Measurements from ENCODE around the gene PIERCE2.
"Not testable (repeated sequence)": the region's sequence is repeated elsewhere in the genome, so short reads cannot be mapped to it uniquely, and the experiment has no call there.

Gene PIERCE2

DNA sequence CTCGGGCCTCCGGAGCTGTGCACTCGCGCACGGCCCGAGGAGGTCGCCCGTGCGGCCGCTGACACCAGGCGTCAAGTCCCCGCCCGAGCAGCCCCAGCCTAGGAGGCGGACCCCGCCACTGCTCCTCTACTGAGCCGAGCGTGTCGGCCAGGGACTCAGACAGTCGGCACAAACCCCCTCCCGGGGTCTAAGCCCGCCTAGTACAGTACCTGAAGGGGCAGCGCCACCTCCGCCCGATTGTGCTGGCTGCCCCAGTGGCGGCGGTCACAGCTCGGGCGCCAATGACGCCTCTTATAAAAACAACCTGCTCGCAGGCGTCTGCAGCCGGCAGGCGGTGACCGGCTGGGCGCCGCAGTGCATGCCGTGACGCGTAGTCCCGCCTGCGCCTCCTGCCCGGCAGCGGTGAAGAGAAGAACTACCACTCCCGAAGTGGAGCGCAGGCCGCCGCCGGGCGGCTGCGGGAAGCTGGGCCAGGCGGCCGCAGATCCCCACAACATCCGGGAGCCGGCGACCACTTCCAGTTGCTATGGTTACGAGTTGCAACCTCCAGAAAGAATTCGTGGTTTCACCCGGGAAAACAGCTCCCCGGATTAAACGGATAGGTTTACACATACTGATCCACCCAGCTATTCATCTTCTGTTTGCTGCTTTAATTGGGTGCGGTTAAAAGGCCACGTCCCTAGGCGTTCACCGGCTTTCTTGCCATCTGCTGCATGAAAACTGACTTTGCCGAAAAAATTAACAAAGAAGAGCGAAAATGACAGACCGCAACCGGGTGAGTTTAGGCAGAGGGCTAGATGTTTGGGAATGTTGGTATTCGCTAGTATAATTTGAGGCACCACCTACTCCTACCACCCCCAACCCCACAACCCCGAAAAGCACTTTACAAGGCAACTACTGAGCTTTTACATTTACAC is at the start of gene PIERCE2, which contains the start of gene CCPG1:
PIERCE2 (plus strand) TSS at position 484 of the 917 bp plus-strand sequence; CDS start at position 758, 274 bp downstream.
CCPG1 (minus strand) TSS at position 348 of the 917 bp plus-strand sequence. CDS start 18,935 bp downstream, outside the sequence.
- peak; percentile 53 for DNase-seq

DNA sequence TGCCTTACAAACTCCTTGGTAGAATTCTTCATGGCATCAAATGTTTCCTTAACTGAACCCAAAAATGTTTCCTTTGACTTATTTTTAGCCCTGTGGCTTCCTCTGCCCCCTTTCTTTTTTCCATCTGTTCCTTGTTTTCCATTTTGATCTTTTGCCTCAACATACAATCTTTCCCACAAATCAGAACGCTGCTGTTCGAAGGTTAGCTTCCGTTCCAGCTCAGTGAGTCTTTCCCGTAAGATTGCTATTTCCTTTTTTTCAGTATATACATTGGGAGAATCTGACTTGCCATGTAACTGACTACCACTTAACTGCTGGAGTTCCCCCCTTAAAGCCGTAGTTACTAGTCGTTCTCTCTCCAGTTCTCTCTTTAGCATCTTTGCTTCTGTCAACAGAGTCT is 48.0 kb upstream of the PIERCE2 start:
- no peak for DNase-seq

DNA sequence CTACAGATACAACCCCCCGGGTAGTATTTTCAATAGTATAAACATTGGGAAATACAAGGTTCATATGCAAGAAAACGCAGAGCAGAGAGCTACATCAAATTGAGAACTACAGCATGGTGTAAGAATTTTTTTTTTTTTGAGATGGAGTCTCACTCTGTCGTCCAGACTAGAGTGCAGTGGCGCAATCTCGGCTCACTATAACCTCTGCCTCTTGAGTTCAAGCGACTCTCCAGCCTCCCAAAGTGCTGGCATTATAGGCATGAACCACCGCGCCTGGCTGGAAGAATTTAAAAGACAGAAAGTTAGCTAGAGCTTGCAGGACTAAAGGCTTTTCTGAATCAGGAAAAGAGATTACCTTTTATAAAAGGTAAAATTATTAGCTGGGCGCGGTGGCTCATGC is 47.2 kb upstream of the PIERCE2 start:
- DNase-seq: no peak

DNA sequence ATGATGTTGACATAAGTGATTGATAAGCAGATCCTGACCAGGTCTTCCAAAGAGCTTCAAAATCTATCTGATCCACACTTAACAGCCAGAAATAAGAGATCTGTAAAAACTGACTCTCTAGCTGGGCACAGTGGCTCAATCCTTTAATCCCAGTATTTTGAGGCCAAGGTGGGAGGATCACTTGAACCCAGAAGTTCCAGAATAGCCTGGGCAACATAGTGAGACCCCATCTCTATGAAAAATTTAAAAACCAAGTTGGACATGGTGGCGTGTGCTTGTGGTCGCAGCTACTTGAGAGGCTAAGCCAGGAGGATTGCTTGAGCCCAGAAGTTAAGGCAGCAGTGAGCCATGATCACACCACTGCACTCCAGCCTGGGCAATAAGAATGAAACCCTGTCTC is 45.7 kb upstream of the PIERCE2 start:
- no peak for DNase-seq

DNA sequence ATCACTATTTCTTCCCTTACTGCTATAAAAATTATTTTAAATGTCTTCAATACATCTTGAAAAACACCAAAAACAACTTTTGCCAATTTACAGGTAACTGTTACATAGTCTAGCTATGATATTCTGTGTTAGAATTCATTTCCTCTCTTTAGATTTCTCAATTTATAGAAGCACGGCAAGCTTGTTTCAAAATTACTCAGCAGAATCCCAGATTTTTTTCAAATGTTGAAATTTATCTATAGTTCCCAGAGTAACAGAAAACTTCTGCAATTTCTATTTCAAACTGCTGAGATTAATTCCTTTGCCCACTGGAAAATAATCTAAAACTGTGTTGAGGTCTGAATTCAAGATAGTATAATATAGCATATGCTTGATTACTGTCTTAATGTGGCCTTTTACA is 41.3 kb upstream of the PIERCE2 start:
- no peak for DNase-seq

- no peak for DNase-seq
Measured at GRCh38 chr15:55372701-55373440, 35.4 kb upstream of the PIERCE2 start.

DNA sequence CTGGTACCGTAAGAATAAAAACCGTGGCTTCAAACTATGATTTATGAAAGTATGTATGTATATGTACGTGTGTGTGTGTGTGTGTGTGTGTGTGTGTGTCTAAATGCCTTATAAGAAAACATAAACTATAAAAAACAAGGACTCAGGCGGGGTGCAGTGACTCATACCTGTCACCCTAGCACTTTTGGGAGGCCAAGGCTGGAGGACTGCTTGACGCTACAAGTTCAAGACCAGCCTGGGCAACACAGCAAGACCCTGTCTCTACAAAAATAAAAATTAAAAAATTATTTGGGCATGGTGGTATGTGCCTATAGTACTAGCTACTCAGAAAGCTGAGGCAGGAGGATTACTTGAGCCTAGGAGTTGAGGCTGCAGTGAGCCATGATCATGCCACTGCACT is 29.2 kb upstream of the PIERCE2 start:
- no peak for DNase-seq

- no peak for DNase-seq
Measured at GRCh38 chr15:55381595-55381994, 26.7 kb upstream of the PIERCE2 start.

DNA sequence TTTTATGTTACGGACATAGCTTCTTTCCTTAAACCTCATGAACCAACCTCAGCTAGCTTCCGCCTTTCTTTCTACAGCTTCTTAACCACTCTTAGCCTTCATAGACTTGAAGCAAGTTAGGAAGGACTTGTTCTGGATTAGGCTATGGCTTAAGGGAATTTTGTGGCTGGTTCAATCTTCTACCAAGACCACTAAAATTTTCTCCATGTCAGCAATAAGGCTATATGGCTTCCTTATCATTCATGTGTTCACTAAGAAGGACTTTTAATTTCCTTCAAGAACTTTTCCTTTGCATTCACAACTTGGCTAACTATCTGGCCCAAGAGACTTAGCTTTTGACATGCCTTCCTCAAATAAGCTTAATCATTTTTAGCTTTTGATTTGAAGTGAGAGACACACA is 24.6 kb upstream of the PIERCE2 start:
- no peak for DNase-seq

GRCh38 chr15:55387027-55387426 is 21.3 kb upstream of the PIERCE2 start:
- DNase-seq: no peak

- no peak for DNase-seq
Measured at GRCh38 chr15:55389264-55389607, 19.1 kb upstream of the PIERCE2 start.

DNA sequence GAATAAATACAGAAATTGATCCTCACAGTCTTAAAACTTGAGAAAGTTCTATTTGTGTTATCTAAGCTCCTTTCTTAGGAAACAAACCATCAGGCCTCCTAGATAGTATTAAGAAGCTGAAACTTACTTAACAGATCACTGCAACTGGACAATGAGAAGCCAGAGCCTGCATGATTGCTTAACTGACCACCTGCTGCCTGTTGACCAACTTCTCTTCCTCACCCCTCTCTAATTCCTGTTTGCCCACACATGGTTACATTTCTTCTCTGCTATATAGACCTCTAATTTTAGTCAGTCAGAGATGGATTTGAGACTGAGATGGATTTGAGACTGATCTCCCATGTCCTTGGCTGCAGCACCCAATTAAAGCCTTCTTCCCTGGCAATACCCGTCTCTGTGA is 13.6 kb upstream of the PIERCE2 start:
- no peak for DNase-seq

- DNase-seq: no peak
Measured at GRCh38 chr15:55398243-55398642, 10.1 kb upstream of the PIERCE2 start.

DNA sequence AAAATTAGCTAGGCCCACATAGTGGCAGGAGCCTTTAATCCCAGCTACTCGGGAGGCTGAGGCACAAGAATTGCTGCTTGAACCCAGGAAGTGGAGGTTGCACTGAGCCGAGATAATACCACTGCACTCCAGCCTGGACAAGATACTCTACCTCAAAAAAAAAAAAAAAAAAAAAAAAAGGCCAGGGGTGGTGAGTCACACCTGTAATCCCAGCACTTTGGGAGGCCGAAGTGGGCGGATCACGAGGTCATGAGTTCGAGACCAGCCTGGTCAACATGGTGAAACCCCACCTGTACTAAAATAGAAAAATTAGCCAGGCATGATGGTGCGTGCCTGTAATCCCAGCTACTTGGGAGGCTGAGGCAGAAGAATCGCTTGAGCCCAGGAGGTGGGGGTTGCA is 8.2 kb upstream of the PIERCE2 start:
- DNase-seq: not testable (repeated sequence)

GRCh38 chr15:55401786-55402246 is 6.5 kb upstream of the PIERCE2 start:
- DNase-seq: no peak

GRCh38 chr15:55402707-55403106 is 5.6 kb upstream of the PIERCE2 start:
- no peak for DNase-seq

DNA sequence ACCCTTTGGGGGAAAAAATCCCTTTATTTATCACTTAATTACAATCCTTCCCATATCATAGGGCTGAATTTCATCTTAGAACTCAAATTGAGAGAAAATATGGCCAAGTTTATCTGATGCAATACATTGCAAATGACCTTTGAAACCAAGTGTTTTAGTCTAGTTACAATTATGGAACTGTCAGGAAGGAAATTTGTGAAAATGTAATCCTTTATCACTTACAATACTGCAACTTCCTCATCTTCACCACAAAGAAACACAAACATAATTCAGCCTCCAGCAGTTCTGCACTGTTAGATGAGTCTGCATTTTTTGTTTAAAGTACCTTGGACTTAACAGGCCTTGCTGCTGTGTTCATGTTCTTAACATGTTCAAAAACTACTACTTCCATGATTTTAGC is 4.8 kb upstream of the PIERCE2 start:
- DNase-seq: no peak

DNA sequence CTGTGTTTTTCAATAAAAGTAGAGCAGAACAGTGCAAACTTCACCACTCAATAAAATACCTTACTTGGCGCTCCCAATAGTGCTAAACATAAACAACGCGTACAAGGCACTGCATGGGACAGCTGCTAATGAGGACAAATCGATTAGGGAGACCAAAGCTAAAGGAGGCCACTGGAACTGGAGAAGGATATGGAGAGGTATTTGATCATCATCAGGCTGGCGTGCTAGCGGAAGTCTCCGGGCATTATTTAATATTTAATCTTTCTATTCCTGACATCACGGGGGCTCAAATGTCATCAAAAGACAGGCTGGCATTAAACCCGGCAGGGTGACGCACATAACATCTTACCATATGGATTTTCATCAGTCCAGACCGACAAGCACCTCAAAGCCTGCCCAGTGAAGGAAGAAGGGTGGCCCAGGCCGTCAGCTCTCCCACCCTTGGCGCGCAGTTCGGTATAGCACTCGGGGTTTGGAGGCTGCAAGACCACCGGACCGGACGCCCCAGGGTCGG is 740 bp upstream of the PIERCE2 start:
- DNase-seq: no peak

- not testable (repeated sequence) for DNase-seq
Measured at GRCh38 chr15:55408976-55409375, 681 bp downstream of the PIERCE2 start.

DNA sequence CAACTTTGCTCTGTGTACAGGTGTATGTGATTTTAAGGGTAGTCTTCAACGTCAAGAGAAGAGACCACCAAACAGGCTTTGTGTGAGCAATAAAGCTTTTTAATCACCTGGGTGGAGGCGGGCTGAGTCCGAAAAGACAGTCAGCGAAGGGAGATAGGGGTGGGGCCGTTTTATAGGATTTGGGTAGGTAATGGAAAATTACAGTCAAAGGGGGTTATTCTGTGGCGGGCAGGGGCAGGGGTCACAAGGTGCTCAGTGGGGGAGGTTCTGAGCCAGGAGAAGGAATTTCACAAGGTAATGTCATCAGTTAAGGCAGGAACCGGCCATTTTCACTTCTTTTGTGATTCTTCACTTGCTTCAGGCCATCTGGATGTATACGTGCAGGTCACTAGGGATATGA is 9.4 kb downstream of the PIERCE2 start:
- not testable (repeated sequence) for DNase-seq

GRCh38 chr15:55420171-55420866 is 12.0 kb downstream of the PIERCE2 start:
- DNase-seq: peak; percentile 24

DNA sequence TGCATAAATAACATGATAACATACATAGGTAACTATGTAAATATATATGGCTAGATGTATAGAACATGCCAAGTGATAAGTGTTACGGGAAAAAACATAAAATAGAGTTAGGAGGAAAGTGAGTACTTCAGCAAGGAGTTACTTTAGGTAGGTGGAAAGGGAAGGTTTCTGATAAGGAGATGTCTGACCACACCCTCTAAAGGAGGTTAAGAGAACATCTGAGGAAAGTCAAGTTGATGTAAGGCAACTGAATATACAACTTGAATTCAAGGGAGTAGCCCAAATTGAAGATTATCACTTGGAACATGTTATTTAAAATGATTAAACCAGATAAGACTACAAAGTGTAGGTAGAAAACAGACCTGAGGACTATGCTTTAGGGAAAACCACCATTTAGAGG is 13.8 kb downstream of the PIERCE2 start:
- no peak for DNase-seq
